GM06990 (cell line): ENCODE data around the gene CTIF.

Experiments
- DNase-seq: peaks from one replicate; pipeline ENCODE4 v3.0.0-alpha.2; 2011; ENCODE audit not compliant: insufficient read length; ENCODE audit errors: extremely low read depth
- H3K27me3 ChIP-seq: replicated peaks from 2 replicates; pipeline ENCODE4 v1.6.0; 2011; ENCODE audit warnings: low read length; ENCODE audit not compliant: control insufficient read depth, insufficient read depth
- H3K36me3 ChIP-seq: 2 replicates; pipeline ENCODE4 v1.5.1; 2011; ENCODE audit warnings: low read length; ENCODE audit not compliant: control insufficient read depth, insufficient read depth
- H3K4me3 ChIP-seq: replicated peaks from 2 replicates; pipeline ENCODE4 v1.5.1; 2011; ENCODE audit warnings: low read depth, mild to moderate bottlenecking, control low read depth, low read length
- TF ChIP-seq, protein P1 (sequence below): IDR thresholded peaks from 2 replicates; pipeline ENCODE4 v1.5.1; 2011; ENCODE audit warnings: low read length, control low read depth, mild to moderate bottlenecking, inconsistent platforms; ENCODE audit not compliant: insufficient read depth, poor library complexity, severe bottlenecking

Gene CTIF

GRCh38 chr18:48541747-48542400 lies 3.0 kb downstream of the CTIF start:
- DNase-seq, result no peak
- TF ChIP-seq, protein P1, sequence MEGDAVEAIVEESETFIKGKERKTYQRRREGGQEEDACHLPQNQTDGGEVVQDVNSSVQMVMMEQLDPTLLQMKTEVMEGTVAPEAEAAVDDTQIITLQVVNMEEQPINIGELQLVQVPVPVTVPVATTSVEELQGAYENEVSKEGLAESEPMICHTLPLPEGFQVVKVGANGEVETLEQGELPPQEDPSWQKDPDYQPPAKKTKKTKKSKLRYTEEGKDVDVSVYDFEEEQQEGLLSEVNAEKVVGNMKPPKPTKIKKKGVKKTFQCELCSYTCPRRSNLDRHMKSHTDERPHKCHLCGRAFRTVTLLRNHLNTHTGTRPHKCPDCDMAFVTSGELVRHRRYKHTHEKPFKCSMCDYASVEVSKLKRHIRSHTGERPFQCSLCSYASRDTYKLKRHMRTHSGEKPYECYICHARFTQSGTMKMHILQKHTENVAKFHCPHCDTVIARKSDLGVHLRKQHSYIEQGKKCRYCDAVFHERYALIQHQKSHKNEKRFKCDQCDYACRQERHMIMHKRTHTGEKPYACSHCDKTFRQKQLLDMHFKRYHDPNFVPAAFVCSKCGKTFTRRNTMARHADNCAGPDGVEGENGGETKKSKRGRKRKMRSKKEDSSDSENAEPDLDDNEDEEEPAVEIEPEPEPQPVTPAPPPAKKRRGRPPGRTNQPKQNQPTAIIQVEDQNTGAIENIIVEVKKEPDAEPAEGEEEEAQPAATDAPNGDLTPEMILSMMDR, result no peak
- Histone ChIP-seq H3K4me3 (no peak overlapping the region), H3K36me3 (no peaks in the 10 kb centered on the region; the same call in 1 of the 2 replicates), H3K27me3 (no peaks in the 10 kb centered on the region; the same call in 1 of the 2 replicates)

GRCh38 chr18:48542513-48543181 lies 3.8 kb downstream of the CTIF start:
- Histone ChIP-seq H3K36me3 (no peaks in the 10 kb centered on the region; the same call in 1 of the 2 replicates), H3K4me3 (no peak overlapping the region), H3K27me3 (no peaks in the 10 kb centered on the region; the same call in 1 of the 2 replicates)
- no peak for DNase-seq
- TF ChIP-seq, protein P1, result no peak

DNA sequence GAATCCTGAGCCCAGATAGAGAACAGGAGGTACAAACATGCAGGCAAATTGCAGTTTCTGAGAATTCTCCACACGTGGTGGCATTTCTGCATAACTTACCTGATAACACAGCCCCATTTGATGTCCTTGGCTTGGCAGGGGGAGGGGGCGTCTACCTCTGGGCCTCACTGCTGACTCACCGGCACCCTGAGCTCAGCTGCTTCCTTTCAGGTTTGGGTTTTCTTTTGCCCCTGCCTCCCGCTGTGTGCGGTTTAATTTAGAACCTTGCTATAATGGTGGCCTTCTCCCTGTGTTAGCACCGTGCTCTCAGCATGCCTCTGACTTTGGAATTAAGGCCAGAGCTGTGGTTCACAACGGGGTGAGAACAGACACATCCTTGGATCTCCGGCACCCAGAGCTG lies 4.4 kb downstream of the CTIF start:
- no peaks in the 10 kb centered on the region; the same call in 1 of the 2 replicates for H3K36me3 ChIP-seq
- no peak for DNase-seq
- TF ChIP-seq, protein P1, result no peak
- H3K4me3 ChIP-seq, result no peak overlapping the region
- H3K27me3 ChIP-seq, result no peaks in the 10 kb centered on the region; the same call in 1 of the 2 replicates

GRCh38 chr18:48544116-48544515 lies 5.3 kb downstream of the CTIF start:
- TF ChIP-seq, protein P1, result no peak
- DNase-seq, result no peak

DNA sequence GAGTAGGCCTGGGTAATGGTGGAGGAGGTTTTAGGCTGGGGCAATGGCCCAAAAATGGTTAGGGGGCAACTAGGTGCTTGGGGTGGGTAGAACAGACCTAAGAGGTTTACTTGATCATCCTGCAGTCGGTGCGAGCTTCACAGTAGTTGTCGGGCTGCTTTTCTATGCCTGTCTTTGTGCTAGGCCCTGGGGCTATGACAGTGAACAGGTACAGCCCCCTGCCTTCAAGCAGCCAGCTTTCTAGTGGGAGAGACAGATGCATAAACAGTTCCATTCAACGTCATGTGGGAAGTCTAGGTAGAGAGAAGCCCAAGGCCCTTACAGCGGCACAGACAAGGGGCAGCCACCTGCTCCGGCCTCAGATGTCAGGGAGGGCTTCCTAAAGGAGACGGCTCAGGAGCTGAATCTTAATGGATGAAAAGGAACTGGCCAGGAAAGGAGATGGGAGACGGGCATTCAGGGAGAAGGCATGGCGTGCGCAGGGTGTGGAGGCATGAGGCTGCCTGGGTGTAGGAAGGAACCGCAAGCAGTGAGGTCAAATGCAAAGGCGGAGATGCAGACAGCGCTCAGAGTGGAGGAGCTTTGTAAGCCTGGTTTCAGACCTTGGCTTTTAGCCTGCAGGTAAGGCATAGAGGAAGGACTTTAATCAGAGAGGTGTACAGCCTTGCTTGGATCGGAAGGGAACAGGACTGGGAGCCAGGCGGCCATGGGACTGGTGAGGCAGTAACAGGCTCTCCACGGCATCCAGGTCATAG lies 6.0 kb downstream of the CTIF start:
- Histone ChIP-seq H3K4me3 (no peak overlapping the region), H3K36me3 (no peaks in the 10 kb centered on the region; the same call in 1 of the 2 replicates), H3K27me3 (no peaks in the 10 kb centered on the region; the same call in 1 of the 2 replicates)
- no peak for DNase-seq
- TF ChIP-seq, protein P1, result no peak

More at GRCh38 chr18:48544116-48544515, 5.3 kb downstream of the CTIF start:
- H3K36me3 ChIP-seq, result no peaks in the 10 kb centered on the region; the same call in 1 of the 2 replicates
- no peaks in the 10 kb centered on the region; the same call in 1 of the 2 replicates for H3K27me3 ChIP-seq
- H3K4me3 ChIP-seq, result no peak overlapping the region
